HepG2 (cell line): ENCODE results near the gene RBM28. TPM values are rescaled to one million over a fixed set of nuclear protein-coding genes. Genes with fewer than 3 reads are reported as not detected.

Experiments
- ATAC-seq: fragments of 200-7000 bp; cut with Tn5 transposase; 3 replicates; pipeline ENCODE4 v1.9.1; 2020; ENCODE audit warnings: mild to moderate bottlenecking, moderate library complexity
- BruUV-seq: library from RNA; stranded (reverse); fragments of 400-500 nt; replicated peaks from 2 replicates; lab custom pipeline; 2021; lab: Mats Ljungman, UMichigan
- CTCF ChIA-PET: fragments of 300-600 bp; formaldehyde crosslinking; extraction: SDS; loops from one replicate; lab custom pipeline; 2021; ENCODE audit warnings: low total read pairs, inconsistent platforms, low intra/inter-chr PET ratio; lab: Yijun Ruan, JAX
- POLR2A ChIA-PET: fragments of 350-600 bp; sonication (Branson Sonifier 250); formaldehyde crosslinking; loops from one replicate; lab custom pipeline; 2020; ENCODE audit warnings: antibody characterized with exemption, inconsistent platforms; lab: Yijun Ruan, JAX
- DNase-seq: peaks from one replicate; pipeline ENCODE4 v3.0.0-alpha.2; 2015; ENCODE audit warnings: low spot score
- FAIRE-seq: peaks from 3 replicates; lab custom pipeline; 2011; peaks lifted over from hg19 to GRCh38; lab: Jason Lieb, UNC
- H2AFZ ChIP-seq: one replicate; pipeline ENCODE4 v1.6.1; 2011; ENCODE audit warnings: low read length, inconsistent platforms
- H3K27ac ChIP-seq: fragments of 300-600 bp; 3 replicates; pipeline ENCODE4 v1.8.0; 2011; ENCODE audit warnings: mixed run types, mild to moderate bottlenecking, mixed read lengths, low read length, inconsistent platforms; ENCODE audit not compliant: insufficient read depth; ENCODE audit errors: extremely low read length
- H3K27me3 ChIP-seq, 2 experiments: fragments of 200-600 bp in 1 of 2; 2 replicates in 1 of 2; 3 replicates in 1 of 2; pipeline versions ENCODE4 v1.6.0 to v1.8.0; 2011; ENCODE audit warnings: low read length in 2 of 2, mild to moderate bottlenecking in 2 of 2, moderate library complexity in 2 of 2, inconsistent platforms in 1 of 2; ENCODE audit not compliant: insufficient read depth in 2 of 2, control insufficient read depth in 1 of 2
- H3K36me3 ChIP-seq, 2 experiments: fragments of 200-600 bp in 1 of 2; replicated peaks in 1 of 2; 2 replicates in 1 of 2; 3 replicates in 1 of 2; pipeline versions ENCODE4 v1.5.1 to v1.8.0; 2011; ENCODE audit warnings: low read length in 2 of 2, inconsistent platforms in 1 of 2; ENCODE audit not compliant: insufficient read depth in 2 of 2, control insufficient read depth in 1 of 2
- H3K4me1 ChIP-seq: 2 replicates; pipeline ENCODE4 v1.5.1; 2012; ENCODE audit warnings: low read length, inconsistent platforms; ENCODE audit not compliant: insufficient read depth
- H3K4me2 ChIP-seq: 2 replicates; pipeline ENCODE4 v1.6.0; 2011; ENCODE audit warnings: low read depth, low read length, inconsistent platforms
- H3K4me3 ChIP-seq, 3 experiments: fragments of 200-600 bp in 1 of 3; sonication (generic), shearing (Covaris generic) in 1 of 3; replicated peaks in 1 of 3; 2 replicates each; pipeline ENCODE4 v1.5.1; 2011 to 2016; ENCODE audit warnings: low read length in 3 of 3, inconsistent platforms in 2 of 3, low read depth in 2 of 3, mild to moderate bottlenecking in 2 of 3, control low read depth in 1 of 3, mixed read lengths in 1 of 3; ENCODE audit not compliant: insufficient read depth in 1 of 3
- H3K79me2 ChIP-seq: one replicate; pipeline ENCODE4 v1.6.1; 2011; ENCODE audit warnings: low read length, inconsistent platforms; ENCODE audit not compliant: insufficient read depth
- H3K9ac ChIP-seq: 2 replicates; pipeline ENCODE4 v1.6.0; 2011; ENCODE audit warnings: mild to moderate bottlenecking, low read depth, low read length, inconsistent platforms; ENCODE audit not compliant: insufficient read depth
- H3K9me3 ChIP-seq: 2 replicates; pipeline ENCODE4 v1.5.1; 2012; ENCODE audit warnings: mild to moderate bottlenecking, low read length
- H4K20me1 ChIP-seq: 2 replicates; pipeline ENCODE4 v1.6.0; 2011; ENCODE audit warnings: inconsistent platforms, mild to moderate bottlenecking, low read length, moderate library complexity; ENCODE audit not compliant: insufficient read depth
- FOSL2 ChIP-seq: sonication (generic); formaldehyde crosslinking; IDR thresholded peaks from 2 replicates; pipeline ENCODE4 v1.4.0; 2020; ENCODE audit warnings: missing genetic modification reagents
- MAFF ChIP-seq: IDR thresholded peaks from 2 replicates; pipeline ENCODE4 v1.6.1; 2011; ENCODE audit warnings: low read depth, low read length, improper control_type of control experiment
- MAFK ChIP-seq, 2 experiments: IDR thresholded peaks in 1 of 2; conservative IDR thresholded peaks in 1 of 2; 2 replicates each; pipeline ENCODE4 v1.6.1; 2011; ENCODE audit warnings: improper control_type of control experiment in 2 of 2, low read length in 2 of 2
- ZNF530 ChIP-seq: sonication (generic); formaldehyde crosslinking; IDR thresholded peaks from 2 replicates; pipeline ENCODE4 v1.5.0; 2020; ENCODE audit warnings: low read depth, mild to moderate bottlenecking, missing genetic modification reagents
- ZNF570 ChIP-seq: sonication (generic); formaldehyde crosslinking; IDR thresholded peaks from 2 replicates; pipeline ENCODE4 v1.4.0; 2020; ENCODE audit warnings: mild to moderate bottlenecking, missing genetic modification reagents, borderline replicate concordance
- WGBS: methylation state at CpG from one replicate; pipeline ENCODE4 v1.1.6; 2017; ENCODE audit warnings: low lambda C conversion rate; 5-methylcytosine and 5-hydroxymethylcytosine counted together
- in situ Hi-C: cut with HindIII; loops from 2 replicates; pipeline ENCODE4 v1.10.0; 2017; ENCODE audit warnings: low pct_unique_long_range_greater_than_20kb; ENCODE audit not compliant: extremely low pct_ligation_motif_present
- intact Hi-C: fragments of 100-400 bp; cut with micrococcal nuclease; formaldehyde crosslinking; loops from one replicate; pipeline ENCODE4 v1.10.0; 2022; ENCODE audit not compliant: unreplicated experiment
- polyA plus RNA-seq, 8 experiments: library from polyadenylated mRNA; depleted of rRNA in 3 of 8; stranded (reverse) in 7 of 8; unstranded in 1 of 8; fragments of >200 nt; fragmentation: Illumina TruSeq in 4 of 8; extraction: Trizol in 4 of 8; gene quantifications; 2 replicates each; pipeline versions ENCODE4 v1.2.1 to v1.2.3, GENCODE V29; 2011 to 2016; ENCODE audit warnings: low read depth in 4 of 8, missing spikeins in 1 of 8, mixed read lengths in 1 of 8; ENCODE audit not compliant: insufficient read depth in 1 of 8
- total RNA-seq, 5 experiments: library from RNA; depleted of rRNA; stranded (reverse); fragments of >200 nt; fragmentation: Illumina TruSeq; extraction: Trizol; gene quantifications; 2 replicates each; pipeline ENCODE4 v1.2.3, GENCODE V29; 2016; ENCODE audit warnings: low read depth in 1 of 5

The RBM28 gene
- total and polyA plus RNA-seq, 2 of the 13 experiments (the other 11 are each of a cell fraction or from before 2014, with no cell fraction given), result 20.5 to 49.0 TPM

GRCh38 chr7:128318691-128319090 lies 25.0 kb downstream of the RBM28 start:
- H3K9ac ChIP-seq, result no peak overlapping the region
- peaks cover 30 to 78% of the 10 kb centered on the region in 2 experiments for H3K36me3 ChIP-seq
- POLR2A ChIA-PET, result no interaction called here
- H3K4me3 ChIP-seq, result no peak overlapping the region
- H3K9me3 ChIP-seq, result no peaks in the 10 kb centered on the region
- ATAC-seq, result no peak
- no peak for TF ChIP-seq ZNF570 (CRISPR knock-in tag)
- TF ChIP-seq, all 625 proteins: peak for 0
- no peaks in the 10 kb centered on the region for H3K4me1 ChIP-seq
- intact Hi-C loops, result no loop called here
- H3K79me2 ChIP-seq, result no peaks in the 10 kb centered on the region
- in situ Hi-C loops, result no loop called here
- no TSS peak for BruUV-seq
- no peak overlapping the region for H2AFZ ChIP-seq
- WGBS, result 97% methylated on average over 5 of the region's 5 CpGs
- DNase-seq (no peak), FAIRE-seq (no peak)
- no peak overlapping the region for H3K4me2 ChIP-seq
- CTCF ChIA-PET, result no interaction called here
- no peaks in the 10 kb centered on the region for H3K27me3 ChIP-seq
- H4K20me1 ChIP-seq, result no peaks in the 10 kb centered on the region
- H3K27ac ChIP-seq, result no peak overlapping the region

GRCh38 chr7:128311013-128311412 lies 32.7 kb downstream of the RBM28 start:
- ChIA-PET POLR2A (interaction anchor here (0.9 to 1.5 kb wide), 4 partner anchors 9 to 33 kb away, joined by 3 to 4 read pairs (median 3); partner anchors contain the start of gene RBM28), CTCF (no interaction called here)
- H3K4me2 ChIP-seq, result peak overlapping the region; percentile 10; the same call in 1 of the 2 replicates
- no peaks in the 10 kb centered on the region for H3K79me2 ChIP-seq
- peak overlapping the region; percentile 60 for H3K27ac ChIP-seq
- H3K27me3 ChIP-seq, result no peaks in the 10 kb centered on the region
- TF ChIP-seq MAFF, result peak; percentile 48
- peak; percentile 55 to 58 for TF ChIP-seq MAFK (conservative IDR thresholded peaks at IDR 0.05 in 1 of 2, IDR thresholded peaks at IDR 0.05 in 1 of 2; ENCODE audit: low read length in 2 of 2)
- TF ChIP-seq FOSL2, result peak; percentile 35
- TF ChIP-seq ZNF530 (CRISPR knock-in tag), result no peak
- DNase-seq (no peak), FAIRE-seq (no peak), ATAC-seq (peak; percentile 55)
- in situ Hi-C loops (no loop called here), intact Hi-C loops (no loop called here)
- H3K4me1 ChIP-seq, result peaks cover 41% of the 10 kb centered on the region
- no peak overlapping the region for H3K4me3 ChIP-seq
- BruUV-seq, result no TSS peak
- H3K9ac ChIP-seq, result 0 out of 2 replicates have a peak overlapping the region, but pooled peaks have one; percentile 10
- 93% methylated on average over 3 of the region's 3 CpGs for WGBS
- H3K9me3 ChIP-seq, result no peaks in the 10 kb centered on the region
- peaks cover 23 to 62% of the 10 kb centered on the region in 2 experiments for H3K36me3 ChIP-seq
- H4K20me1 ChIP-seq, result no peaks in the 10 kb centered on the region
- no peak overlapping the region for H2AFZ ChIP-seq
